ENCODE measurements around the gene YIPF2.

- no peak for TF ChIP-seq POLR2A (IDR thresholded peaks at IDR 0.05)
- TF ChIP-seq CTCF (IDR thresholded peaks at IDR 0.05): no peak
Observed at GRCh38 chr19:10922638-10923014, 5.8 kb downstream of the YIPF2 start.
